H1 (cell line): ENCODE data around the gene HAVCR2.

Experiments used
- ATF2 ChIP-seq: IDR thresholded peaks from 2 replicates; pipeline ENCODE4 v1.6.1; 2012; ENCODE audit warnings: low read length, inconsistent platforms
- BACH1 ChIP-seq: IDR thresholded peaks from 2 replicates; pipeline ENCODE4 v1.6.1; 2012; ENCODE audit warnings: low read length, improper control_type of control experiment
- CEBPB ChIP-seq: IDR thresholded peaks from 2 replicates; pipeline ENCODE4 v1.6.1; 2012; ENCODE audit warnings: low read depth, low read length
- CTCF ChIP-seq, 3 experiments: IDR thresholded peaks; 1 replicate in 2 of 3; 2 replicates in 1 of 3; pipeline versions ENCODE4 v1.5.1 to v1.6.1; 2011; ENCODE audit warnings: low read length in 3 of 3, mild to moderate bottlenecking in 3 of 3, inconsistent platforms in 2 of 3, low read depth in 1 of 3, moderate library complexity in 1 of 3; ENCODE audit not compliant: insufficient read depth in 1 of 3; ENCODE audit errors: control extremely low read depth in 1 of 3
- EP300 ChIP-seq, 2 experiments: IDR thresholded peaks; 1 replicate in 1 of 2; 2 replicates in 1 of 2; pipeline ENCODE4 v1.6.1; 2011 to 2012; ENCODE audit warnings: low read depth in 2 of 2, low read length in 2 of 2, mild to moderate bottlenecking in 2 of 2, borderline replicate concordance in 1 of 2, inconsistent platforms in 1 of 2, moderate library complexity in 1 of 2
- JUN ChIP-seq: IDR thresholded peaks from 2 replicates; pipeline ENCODE4 v1.6.1; 2011; ENCODE audit warnings: low read depth, mild to moderate bottlenecking, improper control_type of control experiment, low read length
- KDM5A ChIP-seq: fragments of 200-600 bp; IDR thresholded peaks from 2 replicates; pipeline ENCODE4 v1.7.1; 2012; ENCODE audit warnings: mild to moderate bottlenecking, low read length, inconsistent platforms, mixed read lengths
- MAFK ChIP-seq: IDR thresholded peaks from 2 replicates; pipeline ENCODE4 v1.6.1; 2012; ENCODE audit warnings: low read depth, mild to moderate bottlenecking, improper control_type of control experiment, low read length

GRCh38 chr5:157120102-157120501, 11.3 kb upstream of the HAVCR2 start:
- TF ChIP-seq ATF2 (no peak), CTCF (IDR thresholded peaks at IDR 0.05; ENCODE audit: control extremely low read depth in 1 of 3, insufficient read depth in 1 of 3, low read depth in 1 of 3, low read length in 3 of 3) (no peak), KDM5A (no peak), BACH1 (no peak), CEBPB (no peak), MAFK (no peak), EP300 (IDR thresholded peaks at IDR 0.05; ENCODE audit: borderline replicate concordance in 1 of 2, low read depth in 2 of 2, low read length in 2 of 2) (no peak), JUN (no peak)
